ENCODE results near the gene TNNC1.

DNA sequence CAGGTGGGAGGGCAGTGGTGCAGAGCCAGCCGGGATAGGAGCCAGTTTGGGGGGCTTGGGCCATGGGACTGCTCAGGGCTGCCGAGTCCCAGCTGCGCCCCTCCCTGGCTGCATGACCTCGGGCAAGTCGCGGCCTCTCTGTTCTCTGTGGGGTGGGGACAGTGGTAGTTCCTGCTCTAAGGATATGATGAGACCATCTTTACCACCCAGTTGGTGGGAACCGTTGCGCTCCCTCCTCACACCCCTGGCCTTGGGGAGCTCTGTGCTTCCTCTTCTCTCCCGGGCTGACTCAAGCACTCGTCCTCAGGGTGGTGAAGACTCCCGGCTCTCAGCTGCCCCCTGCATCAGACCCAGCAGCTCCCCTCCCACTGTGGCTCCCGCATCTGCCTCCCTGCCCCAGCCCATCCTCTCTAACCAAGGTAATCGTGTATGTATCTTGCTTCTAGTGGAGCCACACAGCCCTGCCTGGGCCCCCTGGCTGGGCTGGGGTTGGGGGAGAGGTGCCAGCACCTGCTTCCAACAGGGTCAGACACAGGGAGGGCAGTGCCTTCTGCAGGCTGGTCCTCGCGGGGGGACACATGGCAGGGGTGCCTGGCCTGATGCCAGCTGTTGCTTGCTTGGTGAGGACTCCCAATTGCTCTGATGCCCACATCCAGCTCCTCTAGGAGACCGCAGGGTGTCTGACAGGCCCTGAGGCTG, 26.2 kb upstream of the TNNC1 start:
- TF ChIP-seq, protein P1, sequence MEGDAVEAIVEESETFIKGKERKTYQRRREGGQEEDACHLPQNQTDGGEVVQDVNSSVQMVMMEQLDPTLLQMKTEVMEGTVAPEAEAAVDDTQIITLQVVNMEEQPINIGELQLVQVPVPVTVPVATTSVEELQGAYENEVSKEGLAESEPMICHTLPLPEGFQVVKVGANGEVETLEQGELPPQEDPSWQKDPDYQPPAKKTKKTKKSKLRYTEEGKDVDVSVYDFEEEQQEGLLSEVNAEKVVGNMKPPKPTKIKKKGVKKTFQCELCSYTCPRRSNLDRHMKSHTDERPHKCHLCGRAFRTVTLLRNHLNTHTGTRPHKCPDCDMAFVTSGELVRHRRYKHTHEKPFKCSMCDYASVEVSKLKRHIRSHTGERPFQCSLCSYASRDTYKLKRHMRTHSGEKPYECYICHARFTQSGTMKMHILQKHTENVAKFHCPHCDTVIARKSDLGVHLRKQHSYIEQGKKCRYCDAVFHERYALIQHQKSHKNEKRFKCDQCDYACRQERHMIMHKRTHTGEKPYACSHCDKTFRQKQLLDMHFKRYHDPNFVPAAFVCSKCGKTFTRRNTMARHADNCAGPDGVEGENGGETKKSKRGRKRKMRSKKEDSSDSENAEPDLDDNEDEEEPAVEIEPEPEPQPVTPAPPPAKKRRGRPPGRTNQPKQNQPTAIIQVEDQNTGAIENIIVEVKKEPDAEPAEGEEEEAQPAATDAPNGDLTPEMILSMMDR (IDR thresholded peaks at IDR 0.05; ENCODE audit: low read depth, low read length), result no peak
- no peak for TF ChIP-seq EZH2phosphoT487 (IDR thresholded peaks at IDR 0.05; ENCODE audit: low read depth)

All from OCI-LY3 (cell line).